A673 (cell line): ENCODE data around the gene SMPD2. TPM values are rescaled to one million over a fixed set of nuclear protein-coding genes. Genes with fewer than 3 reads are reported as not detected.
A peak's percentile ranks its signal among the peaks of the same experiment; 100 is the strongest.

Experiments used
- Bru-seq: library from RNA; stranded (reverse); fragments of 400-500 nt; gene quantifications from one replicate; lab custom pipeline; 2021; lab: Mats Ljungman, UMichigan
- BruChase-seq, 2 experiments: library from RNA; stranded (reverse); fragments of 400-500 nt; gene quantifications; one replicate each; lab custom pipeline; 2021; lab: Mats Ljungman, UMichigan
- BruUV-seq: library from RNA; stranded (reverse); fragments of 400-500 nt; replicated peaks from 2 replicates; lab custom pipeline; 2021; lab: Mats Ljungman, UMichigan
- CTCF ChIA-PET: fragments of 300-600 bp; sonication (Branson Sonifier 250); formaldehyde crosslinking; loops from one replicate; lab custom pipeline; 2022; ENCODE audit warnings: antibody characterized with exemption; lab: Charles Lee
- POLR2A ChIA-PET: fragments of 300-600 bp; sonication (Branson Sonifier 250); formaldehyde crosslinking; loops from one replicate; lab custom pipeline; 2022; ENCODE audit warnings: antibody characterized with exemption; ENCODE audit not compliant: low non-redundant PET; lab: Charles Lee
- DNase-seq: peaks from one replicate; pipeline ENCODE4 v3.0.0-alpha.2; 2015; ENCODE audit warnings: low spot score
- H3K27ac ChIP-seq: fragments of 200-600 bp; sonication (generic); 2 replicates; pipeline ENCODE4 v1.5.1; 2016; ENCODE audit warnings: mixed run types, low read depth, mild to moderate bottlenecking, mixed read lengths, antibody characterized with exemption, low read length; ENCODE audit not compliant: poor library complexity, severe bottlenecking
- H3K27me3 ChIP-seq: fragments of 200-600 bp; sonication (generic); replicated peaks from 2 replicates; pipeline ENCODE4 v1.6.1; 2017; ENCODE audit warnings: mixed run types, low read depth, mild to moderate bottlenecking, mixed read lengths, antibody characterized with exemption, low read length; ENCODE audit not compliant: insufficient read depth, poor library complexity
- H3K36me3 ChIP-seq: fragments of 200-600 bp; sonication (generic); 2 replicates; pipeline ENCODE4 v1.6.1; 2016; ENCODE audit warnings: mixed run types, mild to moderate bottlenecking, mixed read lengths, antibody characterized with exemption, low read length; ENCODE audit not compliant: insufficient read depth, poor library complexity, severe bottlenecking
- H3K4me1 ChIP-seq: fragments of 200-600 bp; sonication (generic); 2 replicates; pipeline ENCODE4 v1.6.1; 2017; ENCODE audit warnings: mixed run types, mild to moderate bottlenecking, mixed read lengths, antibody characterized with exemption, low read length; ENCODE audit not compliant: insufficient read depth, poor library complexity, severe bottlenecking
- H3K4me3 ChIP-seq: fragments of 200-600 bp; sonication (generic); 2 replicates; pipeline ENCODE4 v1.5.1; 2016; ENCODE audit warnings: low read depth, mixed run types, mild to moderate bottlenecking, mixed read lengths, low read length; ENCODE audit not compliant: poor library complexity, severe bottlenecking
- H3K9me3 ChIP-seq: fragments of 200-600 bp; sonication (generic); 2 replicates; pipeline ENCODE4 v1.6.1; 2016; ENCODE audit warnings: mixed run types, low read depth, mild to moderate bottlenecking, mixed read lengths, antibody characterized with exemption, low read length; ENCODE audit not compliant: poor library complexity, severe bottlenecking
- EZH2 ChIP-seq: fragments of 200-600 bp; sonication (generic); IDR thresholded peaks from 2 replicates; pipeline ENCODE4 v1.6.1; 2017; ENCODE audit warnings: borderline replicate concordance, low read depth, mild to moderate bottlenecking, mixed read lengths, antibody characterized with exemption, low read length; ENCODE audit not compliant: poor library complexity, severe bottlenecking
- intact Hi-C: fragments of 100-400 bp; cut with micrococcal nuclease; formaldehyde crosslinking; loops from one replicate; pipeline ENCODE4 v1.10.0; 2022; ENCODE audit not compliant: unreplicated experiment
- long read RNA-seq: library from polyadenylated mRNA; stranded (forward); transcript quantifications from one replicate; pipeline ENCODE4 v2.0.0, GENCODE V29; 2022
- total RNA-seq: library from RNA; stranded (reverse); gene quantifications from 2 replicates; pipeline ENCODE4 v1.2.3, GENCODE V29; 2021
- TF ChIP-seq, protein P1 (sequence below): fragments of 300-800, 200-600 bp; sonication (generic); conservative IDR thresholded peaks from 2 replicates; pipeline ENCODE4 v1.5.1; 2017; ENCODE audit warnings: low read depth, mild to moderate bottlenecking, antibody characterized with exemption, low read length, moderate library complexity, mixed read lengths

The SMPD2 gene, protein sequence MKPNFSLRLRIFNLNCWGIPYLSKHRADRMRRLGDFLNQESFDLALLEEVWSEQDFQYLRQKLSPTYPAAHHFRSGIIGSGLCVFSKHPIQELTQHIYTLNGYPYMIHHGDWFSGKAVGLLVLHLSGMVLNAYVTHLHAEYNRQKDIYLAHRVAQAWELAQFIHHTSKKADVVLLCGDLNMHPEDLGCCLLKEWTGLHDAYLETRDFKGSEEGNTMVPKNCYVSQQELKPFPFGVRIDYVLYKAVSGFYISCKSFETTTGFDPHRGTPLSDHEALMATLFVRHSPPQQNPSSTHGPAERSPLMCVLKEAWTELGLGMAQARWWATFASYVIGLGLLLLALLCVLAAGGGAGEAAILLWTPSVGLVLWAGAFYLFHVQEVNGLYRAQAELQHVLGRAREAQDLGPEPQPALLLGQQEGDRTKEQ
- total RNA-seq (8.6 and 11.6 TPM in 2 replicates), Bru-seq, nascent RNA (percentile 51 among the genes with signal in this experiment), BruChase-seq, experiment 1, labeled RNA remaining after a 2-hour chase (percentile 50 among the genes with signal in this experiment), BruChase-seq, experiment 2, labeled RNA remaining after a 6-hour chase (percentile 43 among the genes with signal in this experiment)
- long read RNA-seq, transcript SMPD2-201 (10 exons, 1,645 nt): major isoform, 9 of 16 reads
- long read RNA-seq, partial matches to known transcripts: 1 of 16 reads
- long read RNA-seq, other reads (novel, unspliced or antisense): 5 of 16 reads

DNA sequence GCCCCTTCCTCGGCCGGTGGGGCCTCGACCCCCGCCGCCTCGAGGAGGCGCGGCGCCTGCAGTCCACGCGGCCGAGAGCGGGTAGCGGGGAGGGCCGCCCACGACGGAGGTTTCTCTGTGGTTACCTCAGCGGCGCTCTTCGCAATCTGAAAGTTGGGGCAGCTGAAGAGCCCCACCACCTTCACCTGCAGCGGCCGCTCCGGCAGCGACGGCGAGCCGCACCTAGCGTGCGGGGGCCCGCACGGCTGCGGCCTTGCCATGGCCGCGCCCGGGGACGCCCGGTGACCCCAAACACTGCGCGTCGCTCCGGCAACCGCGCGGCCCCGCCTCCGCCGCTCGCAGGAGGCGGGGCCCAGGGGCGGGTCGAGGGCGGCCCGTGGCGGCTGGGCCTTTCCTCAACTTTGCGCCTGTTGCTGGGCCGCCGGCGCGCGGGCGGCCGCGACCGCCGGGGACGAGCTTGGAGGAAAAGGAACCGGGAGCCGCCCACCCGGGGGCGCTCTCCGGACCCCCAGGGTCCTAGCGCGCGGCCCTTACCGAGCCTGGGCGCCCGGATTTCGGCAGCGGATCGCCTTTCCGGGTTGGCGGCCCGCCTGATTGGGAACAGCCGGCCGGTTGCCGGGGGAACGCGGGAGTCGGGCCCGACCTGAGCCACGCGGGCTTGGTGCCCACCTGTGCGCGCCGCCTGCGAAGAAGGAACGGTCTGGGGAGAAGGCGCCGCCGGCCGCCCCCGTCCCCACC is at the start of gene SMPD2, which contains the start of gene PPIL6:
Gene SMPD2 (plus strand): TSS at position 394 of the 738 bp plus-strand sequence. CDS start 398 bp downstream, outside the sequence.
Gene PPIL6 (minus strand): TSS at position 298 of the 738 bp plus-strand sequence. CDS start 38 bp downstream, at position 260.
- no peaks in the 10 kb centered on the region for H3K36me3 ChIP-seq
- no peaks in the 10 kb centered on the region for H3K27me3 ChIP-seq
- TF ChIP-seq, protein P1, sequence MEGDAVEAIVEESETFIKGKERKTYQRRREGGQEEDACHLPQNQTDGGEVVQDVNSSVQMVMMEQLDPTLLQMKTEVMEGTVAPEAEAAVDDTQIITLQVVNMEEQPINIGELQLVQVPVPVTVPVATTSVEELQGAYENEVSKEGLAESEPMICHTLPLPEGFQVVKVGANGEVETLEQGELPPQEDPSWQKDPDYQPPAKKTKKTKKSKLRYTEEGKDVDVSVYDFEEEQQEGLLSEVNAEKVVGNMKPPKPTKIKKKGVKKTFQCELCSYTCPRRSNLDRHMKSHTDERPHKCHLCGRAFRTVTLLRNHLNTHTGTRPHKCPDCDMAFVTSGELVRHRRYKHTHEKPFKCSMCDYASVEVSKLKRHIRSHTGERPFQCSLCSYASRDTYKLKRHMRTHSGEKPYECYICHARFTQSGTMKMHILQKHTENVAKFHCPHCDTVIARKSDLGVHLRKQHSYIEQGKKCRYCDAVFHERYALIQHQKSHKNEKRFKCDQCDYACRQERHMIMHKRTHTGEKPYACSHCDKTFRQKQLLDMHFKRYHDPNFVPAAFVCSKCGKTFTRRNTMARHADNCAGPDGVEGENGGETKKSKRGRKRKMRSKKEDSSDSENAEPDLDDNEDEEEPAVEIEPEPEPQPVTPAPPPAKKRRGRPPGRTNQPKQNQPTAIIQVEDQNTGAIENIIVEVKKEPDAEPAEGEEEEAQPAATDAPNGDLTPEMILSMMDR: no peak
- no peak for TF ChIP-seq EZH2
- H3K9me3 ChIP-seq: no peaks in the 10 kb centered on the region
- intact Hi-C loops: loop anchor here (2.0 kb wide), 1 partner anchor 58 kb away; the partner anchor contains the start of gene CD164
- CTCF ChIA-PET: no interaction called here
- POLR2A ChIA-PET: interaction anchor here (0.7 kb wide), 1 partner anchor 8 kb away, joined by 4 read pairs; no protein-coding TSS in a partner anchor
- BruUV-seq: no TSS peak
- peak within 1 kb of the TSS; percentile 87 for H3K27ac ChIP-seq
- H3K4me1 ChIP-seq: no peaks in the 10 kb centered on the region
- peak; percentile 94 for DNase-seq
- H3K4me3 ChIP-seq: peak within 1 kb of the TSS; percentile 90

DNA sequence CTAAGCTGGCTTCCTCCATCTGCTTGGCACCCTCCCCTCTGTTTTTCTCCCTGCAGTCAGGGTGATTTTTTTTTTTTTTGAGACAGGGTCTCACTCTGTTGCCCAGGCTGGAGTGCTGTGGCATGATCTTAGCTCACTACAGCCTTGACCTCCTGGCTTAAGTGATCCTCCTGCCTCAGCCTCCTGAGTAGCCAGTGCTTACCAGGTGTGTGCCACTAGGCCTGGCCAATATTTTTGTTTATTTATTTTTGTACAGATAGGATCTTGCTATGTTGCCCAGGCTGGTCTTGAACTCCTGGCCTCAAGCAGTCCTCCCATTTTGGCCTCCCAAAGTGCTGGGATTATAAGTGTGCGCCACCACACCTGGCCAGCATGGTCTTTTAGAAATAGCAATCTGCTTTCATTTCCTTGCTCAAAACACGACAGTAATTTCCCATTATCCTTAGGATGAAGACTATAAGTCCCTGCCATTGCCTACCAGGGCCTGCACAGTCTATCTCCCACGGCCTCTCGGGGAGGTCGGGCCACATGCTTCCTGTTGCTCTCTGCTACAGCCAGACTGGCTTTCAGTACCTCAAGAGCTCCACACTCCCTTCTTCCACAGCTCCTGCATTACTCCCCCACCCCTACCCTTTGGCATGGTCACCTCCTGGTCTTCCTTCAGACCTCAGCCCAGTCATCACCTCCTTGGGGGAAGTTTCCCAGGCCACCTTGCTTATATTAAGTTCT is 47.2 kb upstream of the SMPD2 start:
- POLR2A ChIA-PET: no interaction called here
- no peaks in the 10 kb centered on the region for H3K36me3 ChIP-seq
- no peaks in the 10 kb centered on the region for H3K27me3 ChIP-seq
- no peaks in the 10 kb centered on the region for H3K9me3 ChIP-seq
- DNase-seq: no peak
- no peak for TF ChIP-seq EZH2
- TF ChIP-seq, protein P1: no peak
- no peaks in the 10 kb centered on the region for H3K4me1 ChIP-seq
- CTCF ChIA-PET: no interaction called here
- no peak overlapping the region for H3K4me3 ChIP-seq
- no TSS peak for BruUV-seq
- intact Hi-C loops: no loop called here
- no peak overlapping the region for H3K27ac ChIP-seq

DNA sequence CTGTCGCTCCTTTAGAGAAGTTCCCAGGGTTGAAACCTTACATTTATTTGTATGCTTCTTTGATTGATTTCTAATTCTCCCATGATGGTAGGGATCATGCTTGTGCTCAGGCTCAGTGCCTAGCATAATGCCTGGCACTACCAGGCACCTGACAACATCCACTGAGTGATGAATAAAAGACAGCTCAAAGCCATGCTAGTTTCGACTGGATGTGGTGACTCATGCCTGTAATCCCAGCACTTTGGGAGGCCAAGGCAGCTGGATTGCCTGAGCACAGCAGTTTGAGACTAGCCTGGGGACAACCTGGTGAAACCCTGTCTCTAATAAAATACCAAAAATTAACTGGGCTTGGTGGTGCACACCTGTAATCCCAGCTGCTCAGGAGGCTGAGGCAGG is 46.6 kb upstream of the SMPD2 start:
- H3K36me3 ChIP-seq: no peaks in the 10 kb centered on the region
- H3K9me3 ChIP-seq: no peaks in the 10 kb centered on the region
- no peak overlapping the region for H3K4me3 ChIP-seq
- BruUV-seq: no TSS peak
- peak; percentile 14 for DNase-seq
- no peak overlapping the region for H3K27ac ChIP-seq
- intact Hi-C loops: no loop called here
- H3K27me3 ChIP-seq: no peaks in the 10 kb centered on the region
- H3K4me1 ChIP-seq: no peaks in the 10 kb centered on the region
- POLR2A ChIA-PET: no interaction called here
- TF ChIP-seq, protein P1: no peak
- TF ChIP-seq EZH2: no peak
- CTCF ChIA-PET: no interaction called here
